Endothelial cell (in vitro differentiated cells): ENCODE measurements around the gene HIGD1C. TPM values are rescaled to one million over a fixed set of nuclear protein-coding genes. Genes with fewer than 3 reads are reported as not detected.

Source experiments
- DNase-seq: peaks from one replicate; pipeline ENCODE4 v3.0.0; 2021; ENCODE audit warnings: low spot score
- H3K27ac Mint-ChIP-seq: one replicate; pipeline ENCODE4 v1.8.0; 2021; ENCODE audit warnings: mixed read lengths, inconsistent platforms; ENCODE audit not compliant: unreplicated experiment
- H3K27me3 Mint-ChIP-seq: one replicate; pipeline ENCODE4 v1.8.0; 2021; ENCODE audit warnings: mild to moderate bottlenecking, moderate library complexity, mixed read lengths, inconsistent platforms; ENCODE audit not compliant: unreplicated experiment
- H3K36me3 Mint-ChIP-seq: one replicate; pipeline ENCODE4 v1.8.0; 2021; ENCODE audit warnings: mild to moderate bottlenecking, low read depth, mixed read lengths, inconsistent platforms; ENCODE audit not compliant: unreplicated experiment
- H3K4me1 Mint-ChIP-seq: one replicate; pipeline ENCODE4 v1.8.0; 2021; ENCODE audit warnings: mild to moderate bottlenecking, mixed read lengths, inconsistent platforms; ENCODE audit not compliant: unreplicated experiment
- H3K4me3 Mint-ChIP-seq: one replicate; pipeline ENCODE4 v1.8.0; 2021; ENCODE audit warnings: mild to moderate bottlenecking, mixed read lengths, inconsistent platforms; ENCODE audit not compliant: unreplicated experiment
- H3K9me3 Mint-ChIP-seq: one replicate; pipeline ENCODE4 v1.8.0; 2021; ENCODE audit warnings: mixed read lengths, inconsistent platforms; ENCODE audit not compliant: unreplicated experiment
- CTCF ChIP-seq: fragments of 200-600 bp; sonication (generic); IDR thresholded peaks from one replicate; pipeline ENCODE4 v1.5.0; 2021; ENCODE audit warnings: antibody characterized with exemption; ENCODE audit not compliant: unreplicated experiment
- total RNA-seq: library from RNA; stranded (reverse); fragmentation: NEBNext Ultra II Directional; extraction: Animal tissue kit (Norgen Biotek cat#: 25700); gene quantifications from one replicate; pipeline ENCODE4 v1.2.1, GENCODE V29; 2021; ENCODE audit not compliant: unreplicated experiment

HIGD1C gene
- total RNA-seq, 1 donor from 2014 or later: not detected

GRCh38 chr12:50936821-50937530 is 15.4 kb upstream of the HIGD1C start:
- no peak for TF ChIP-seq CTCF
- no peaks in the 10 kb centered on the region for H3K9me3 Mint-ChIP-seq
- peaks cover 4% of the 10 kb centered on the region for H3K27me3 Mint-ChIP-seq
- H3K4me3 Mint-ChIP-seq: no peak overlapping the region
- no peak overlapping the region for H3K27ac Mint-ChIP-seq
- peaks cover 8% of the 10 kb centered on the region for H3K36me3 Mint-ChIP-seq
- H3K4me1 Mint-ChIP-seq: peaks cover 7% of the 10 kb centered on the region
- DNase-seq: no peak

GRCh38 chr12:50937653-50938052 is 14.7 kb upstream of the HIGD1C start:
- Mint-ChIP-seq H3K27me3 (peaks cover 4% of the 10 kb centered on the region), H3K4me1 (peaks cover 7% of the 10 kb centered on the region), H3K36me3 (peaks cover 8% of the 10 kb centered on the region), H3K27ac (no peak overlapping the region), H3K4me3 (no peak overlapping the region), H3K9me3 (no peaks in the 10 kb centered on the region)
- TF ChIP-seq CTCF: no peak
- no peak for DNase-seq

GRCh38 chr12:50947933-50948626 is 4.3 kb upstream of the HIGD1C start:
- Mint-ChIP-seq H3K27me3 (no peaks in the 10 kb centered on the region), H3K36me3 (no peaks in the 10 kb centered on the region), H3K4me3 (no peak overlapping the region), H3K9me3 (no peaks in the 10 kb centered on the region), H3K4me1 (no peaks in the 10 kb centered on the region), H3K27ac (no peak overlapping the region)
- no peak for DNase-seq
- TF ChIP-seq CTCF: no peak

GRCh38 chr12:50948798-50949197 is 3.5 kb upstream of the HIGD1C start:
- H3K27me3 Mint-ChIP-seq: no peaks in the 10 kb centered on the region
- H3K4me1 Mint-ChIP-seq: no peaks in the 10 kb centered on the region
- no peak for DNase-seq
- no peak overlapping the region for H3K4me3 Mint-ChIP-seq
- no peak for TF ChIP-seq CTCF
- no peak overlapping the region for H3K27ac Mint-ChIP-seq
- no peaks in the 10 kb centered on the region for H3K36me3 Mint-ChIP-seq
- H3K9me3 Mint-ChIP-seq: no peaks in the 10 kb centered on the region

- DNase-seq: no peak
- H3K9me3 Mint-ChIP-seq: no peaks in the 10 kb centered on the region
- no peaks in the 10 kb centered on the region for H3K4me1 Mint-ChIP-seq
- H3K36me3 Mint-ChIP-seq: no peaks in the 10 kb centered on the region
- H3K27ac Mint-ChIP-seq: no peak overlapping the region
- H3K27me3 Mint-ChIP-seq: no peaks in the 10 kb centered on the region
- no peak for TF ChIP-seq CTCF
- H3K4me3 Mint-ChIP-seq: no peak overlapping the region
Measured at GRCh38 chr12:50949801-50950302, 2.5 kb upstream of the HIGD1C start.
